Mammary epithelial cell (primary cell): ENCODE results near the gene KCNG2.

Experiments
- EZH2 ChIP-seq: IDR thresholded peaks from 2 replicates; pipeline ENCODE4 v1.6.1; 2012; ENCODE audit warnings: low read length, inconsistent platforms, borderline replicate concordance
- TF ChIP-seq, protein P1 (sequence below), 2 donors: IDR thresholded peaks in 1 of 2; conservative IDR thresholded peaks in 1 of 2; 2 replicates each; pipeline ENCODE4 v1.5.1; 2011 to 2012; ENCODE audit warnings: inconsistent platforms in 2 of 2, low read length in 2 of 2, mild to moderate bottlenecking in 2 of 2, control low read depth in 1 of 2, low read depth in 1 of 2; ENCODE audit not compliant: insufficient read depth in 1 of 2; ENCODE audit errors: extremely low read depth in 1 of 2

DNA sequence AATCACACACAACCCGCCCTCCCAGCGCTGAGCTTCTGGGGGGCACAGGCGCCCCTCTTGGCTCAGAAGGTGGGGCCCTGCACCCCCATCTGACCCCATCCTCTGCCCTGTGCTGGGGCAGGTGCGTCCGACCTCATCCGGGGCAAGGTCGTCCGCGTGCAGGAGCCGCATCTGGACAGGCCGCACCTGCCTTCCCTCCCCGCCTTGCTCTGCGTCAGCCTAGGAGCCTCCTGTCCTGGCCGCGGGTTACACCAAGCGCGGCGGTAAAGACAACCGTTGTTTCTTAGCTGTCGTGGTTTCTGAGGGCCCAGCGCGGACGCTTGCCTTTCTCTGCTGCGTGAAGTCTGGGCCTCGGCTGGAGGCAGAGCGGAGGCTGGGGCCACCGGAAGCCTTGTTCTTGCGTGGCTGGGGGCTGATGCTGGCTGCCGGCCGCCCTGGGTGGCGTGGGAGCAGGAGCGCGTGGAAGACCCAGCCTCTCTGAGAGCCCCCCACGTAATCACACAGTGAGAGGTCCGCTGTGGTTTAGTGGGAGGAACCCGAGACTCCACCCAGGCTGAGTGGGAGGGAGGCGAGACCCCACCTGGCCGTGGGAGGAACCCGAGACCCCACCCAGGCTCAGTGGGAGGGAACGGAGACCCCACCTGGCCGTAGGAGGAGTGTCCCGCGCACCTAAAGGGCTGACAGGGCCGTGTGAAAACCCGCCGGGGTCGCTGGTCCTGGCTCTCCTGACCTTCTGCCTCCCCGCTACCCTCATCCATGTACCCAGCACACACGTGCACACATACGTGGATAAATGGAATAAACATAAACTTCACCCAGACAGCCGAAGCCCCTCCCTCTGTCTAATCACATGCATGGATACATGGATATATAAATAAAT lies 51.8 kb downstream of the KCNG2 start:
- TF ChIP-seq, protein P1, sequence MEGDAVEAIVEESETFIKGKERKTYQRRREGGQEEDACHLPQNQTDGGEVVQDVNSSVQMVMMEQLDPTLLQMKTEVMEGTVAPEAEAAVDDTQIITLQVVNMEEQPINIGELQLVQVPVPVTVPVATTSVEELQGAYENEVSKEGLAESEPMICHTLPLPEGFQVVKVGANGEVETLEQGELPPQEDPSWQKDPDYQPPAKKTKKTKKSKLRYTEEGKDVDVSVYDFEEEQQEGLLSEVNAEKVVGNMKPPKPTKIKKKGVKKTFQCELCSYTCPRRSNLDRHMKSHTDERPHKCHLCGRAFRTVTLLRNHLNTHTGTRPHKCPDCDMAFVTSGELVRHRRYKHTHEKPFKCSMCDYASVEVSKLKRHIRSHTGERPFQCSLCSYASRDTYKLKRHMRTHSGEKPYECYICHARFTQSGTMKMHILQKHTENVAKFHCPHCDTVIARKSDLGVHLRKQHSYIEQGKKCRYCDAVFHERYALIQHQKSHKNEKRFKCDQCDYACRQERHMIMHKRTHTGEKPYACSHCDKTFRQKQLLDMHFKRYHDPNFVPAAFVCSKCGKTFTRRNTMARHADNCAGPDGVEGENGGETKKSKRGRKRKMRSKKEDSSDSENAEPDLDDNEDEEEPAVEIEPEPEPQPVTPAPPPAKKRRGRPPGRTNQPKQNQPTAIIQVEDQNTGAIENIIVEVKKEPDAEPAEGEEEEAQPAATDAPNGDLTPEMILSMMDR (conservative IDR thresholded peaks at IDR 0.05 in 1 of 2, IDR thresholded peaks at IDR 0.05 in 1 of 2; ENCODE audit: extremely low read depth in 1 of 2, insufficient read depth in 1 of 2, low read depth in 1 of 2, low read length in 2 of 2): no peak
- no peak for TF ChIP-seq EZH2
